Activated CD4-positive, alpha-beta T cell treated with anti-CD3 and anti-CD28 coated beads, Interleukin-2, amount 50 U/mL, for 48 hours (primary cell): ENCODE measurements around the gene CAMK2G.
A peak's percentile ranks its signal among the peaks of the same experiment; 100 is the strongest.

Experiments used
- DNase-seq, 2 experiments: peaks; one replicate each; pipeline ENCODE4 v3.0.0-alpha.2; 2020

CAMK2G gene

GRCh38 chr10:73879296-73880173, 5.2 kb upstream of the CAMK2G start:
- DNase-seq = peak; percentile 91 to 94

DNA sequence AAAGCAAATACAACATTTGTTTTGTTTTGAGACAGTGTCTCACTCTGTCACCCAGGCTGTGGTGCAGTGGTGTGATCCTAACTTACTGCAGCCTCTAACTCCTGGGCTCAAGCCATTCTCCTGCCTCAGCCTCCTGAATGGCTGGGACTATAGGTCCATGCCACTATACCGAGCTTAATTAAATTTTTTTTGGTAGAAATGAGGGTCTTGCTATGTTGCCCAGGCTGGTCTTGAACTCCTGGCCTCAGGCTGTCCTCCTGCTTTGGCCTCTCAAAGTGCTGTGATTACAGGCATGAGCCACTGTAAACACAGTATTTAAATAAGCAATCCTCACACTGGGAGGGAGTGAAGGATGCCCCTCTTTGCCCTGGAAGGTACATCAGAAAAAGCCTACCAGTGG, 4.0 kb upstream of the CAMK2G start:
- DNase-seq = no peak

- DNase-seq = no peak
These were observed 3.3 kb upstream of the CAMK2G start for GRCh38 chr10:73877533-73878160.

GRCh38 chr10:73876971-73877370, 2.6 kb upstream of the CAMK2G start:
- no peak for DNase-seq

DNA sequence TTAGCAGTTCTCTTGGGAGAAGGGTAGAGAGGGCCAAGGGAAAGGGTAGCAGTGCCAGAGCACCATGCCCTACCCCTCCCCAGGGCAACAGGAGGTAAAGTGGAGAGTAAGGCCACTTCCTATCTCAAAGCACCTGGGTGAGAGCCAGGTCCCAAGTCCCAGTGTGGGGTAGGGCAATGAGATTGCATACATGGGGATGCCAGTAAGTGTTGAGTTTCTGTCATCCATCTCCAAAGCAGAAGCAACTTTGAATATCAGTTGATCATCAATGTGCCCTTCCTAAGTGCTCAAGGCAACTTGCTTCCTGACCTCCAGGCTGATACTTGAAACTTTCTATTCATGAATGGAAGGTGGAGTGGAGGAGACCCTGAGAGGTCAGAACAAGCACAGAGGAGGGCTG, 2.2 kb upstream of the CAMK2G start:
- DNase-seq = no peak

DNA sequence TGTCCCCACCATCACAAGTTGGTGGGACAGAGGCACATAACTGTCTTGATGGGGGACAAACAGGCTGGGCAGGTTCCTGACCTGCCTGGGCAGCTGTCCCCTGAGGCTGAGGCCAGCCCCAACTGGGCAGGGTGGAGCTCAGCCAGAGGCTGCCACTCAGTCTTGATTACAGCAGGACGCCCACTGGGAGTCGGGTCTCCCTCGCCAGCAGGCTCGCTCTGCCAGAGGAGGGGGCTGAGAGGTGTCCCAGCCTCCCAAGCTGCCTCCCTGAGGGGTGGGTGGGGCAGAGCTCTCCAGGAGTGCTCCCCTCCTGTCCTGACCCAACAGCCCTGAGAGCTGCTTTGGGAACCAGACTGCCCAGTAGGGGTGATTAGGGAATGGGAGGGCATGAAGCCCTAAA, 1.8 kb upstream of the CAMK2G start:
- DNase-seq = no peak

GRCh38 chr10:73875139-73875475, 752 bp upstream of the CAMK2G start:
- DNase-seq = no peak

DNA sequence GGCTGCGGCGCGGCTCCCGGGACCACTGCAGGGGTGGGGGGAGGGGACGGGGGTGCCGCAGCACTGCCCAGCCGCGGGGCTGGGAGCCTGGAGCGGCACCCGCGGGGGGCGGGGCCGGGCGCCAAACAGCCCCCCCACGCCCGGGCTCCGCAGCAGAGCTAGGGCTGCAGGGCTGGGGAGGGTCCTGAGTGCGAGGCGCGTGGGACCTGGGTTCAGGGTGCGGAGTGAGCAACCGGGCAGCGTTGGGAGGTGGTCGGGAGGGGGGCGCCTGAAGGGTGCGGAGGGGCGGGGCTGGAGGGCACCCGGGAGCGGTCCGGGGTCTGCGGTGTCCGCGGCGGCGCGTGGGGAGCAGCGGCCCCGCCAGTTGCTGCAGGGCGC, 528 bp downstream of the CAMK2G start:
- DNase-seq = no peak

GRCh38 chr10:73873142-73873837, 1.1 kb downstream of the CAMK2G start:
- no peak for DNase-seq

DNA sequence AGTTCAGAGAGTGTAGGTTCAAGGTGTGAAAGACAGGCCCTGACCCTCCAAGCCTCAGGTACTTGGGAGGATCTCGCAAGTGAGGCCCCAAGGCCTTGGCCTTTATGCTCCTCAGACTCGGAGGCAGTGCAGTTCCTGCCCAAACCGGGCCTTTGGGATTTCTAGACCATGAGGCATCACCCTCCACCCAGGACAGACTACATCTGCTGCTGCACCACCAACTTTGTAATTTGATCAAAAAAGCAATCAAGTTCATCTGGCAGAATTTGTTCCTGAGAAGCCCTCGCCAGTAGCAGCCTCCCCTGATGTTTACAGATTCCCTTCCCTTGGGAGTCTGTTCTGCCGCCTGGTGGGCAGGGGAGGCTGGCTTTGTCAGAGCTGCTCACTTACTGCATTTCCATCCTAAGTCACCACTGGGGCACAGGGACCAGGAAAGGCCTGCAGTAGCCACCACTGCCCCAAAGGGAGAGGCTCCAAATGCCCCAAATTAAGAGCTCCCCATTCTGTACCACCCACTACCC, 2.1 kb downstream of the CAMK2G start:
- DNase-seq = no peak

GRCh38 chr10:73871295-73872189, 2.8 kb downstream of the CAMK2G start:
- DNase-seq = no peak

- no peak for DNase-seq
These were observed 5.6 kb downstream of the CAMK2G start for GRCh38 chr10:73868655-73869195.

- DNase-seq = no peak
These were observed 6.3 kb downstream of the CAMK2G start for GRCh38 chr10:73867871-73868631.

DNA sequence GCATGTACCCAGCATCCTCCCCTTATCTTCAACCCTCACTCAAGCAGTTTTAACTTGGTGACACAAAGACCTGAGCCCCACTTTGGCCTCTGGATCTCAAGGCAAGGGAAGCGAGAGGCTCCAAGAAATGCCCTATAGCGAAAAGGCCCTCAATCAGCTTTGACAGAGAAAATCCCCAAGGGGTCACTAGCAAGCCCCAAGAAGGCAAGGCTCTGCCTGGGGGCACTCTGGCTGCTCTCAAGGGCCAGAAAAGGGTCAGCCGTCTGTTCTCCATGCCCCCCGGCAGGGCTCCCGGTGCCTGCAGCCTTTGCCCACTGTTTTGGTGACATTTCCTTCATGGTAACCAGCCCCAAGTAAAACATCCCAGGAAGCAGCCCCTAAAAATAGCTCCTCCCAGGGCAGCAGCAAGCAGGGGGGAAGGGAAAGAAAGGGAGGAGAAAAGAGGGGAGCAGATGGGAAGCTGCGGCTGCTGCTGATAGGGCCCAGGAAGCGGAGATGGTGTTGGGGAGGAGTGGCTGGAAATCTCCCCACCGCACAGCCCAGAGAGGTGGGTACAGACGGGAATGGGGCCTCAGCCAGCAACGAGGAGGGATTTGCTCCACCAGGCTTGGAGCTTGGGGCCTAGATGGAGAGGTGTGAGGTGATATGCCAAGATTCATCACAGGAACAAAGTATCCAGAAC, 7.1 kb downstream of the CAMK2G start:
- no peak for DNase-seq

- no peak for DNase-seq
These were observed 7.7 kb downstream of the CAMK2G start for GRCh38 chr10:73866621-73867020.

- DNase-seq = peak; percentile 58 to 67
These were observed 8.6 kb downstream of the CAMK2G start for GRCh38 chr10:73865459-73866442.

DNA sequence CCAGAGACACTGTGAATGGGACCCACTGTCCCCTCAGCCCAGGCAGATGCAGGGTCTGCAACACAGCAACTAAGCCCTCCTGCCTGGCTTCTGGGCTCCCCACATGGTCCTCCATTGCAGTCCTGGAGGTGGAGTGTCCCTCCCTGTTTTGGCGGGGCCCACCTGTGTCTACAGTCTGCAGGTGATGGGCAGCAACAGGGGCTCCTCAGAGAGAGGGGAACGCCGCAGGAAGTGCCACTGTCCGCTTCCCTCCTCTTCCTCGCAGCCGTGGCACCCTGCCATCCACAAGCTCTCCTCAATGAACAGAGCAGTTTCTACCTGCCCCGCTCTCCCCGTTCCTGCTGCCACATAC, 9.3 kb downstream of the CAMK2G start:
- no peak for DNase-seq

- DNase-seq = no peak
These were observed 10.1 kb downstream of the CAMK2G start for GRCh38 chr10:73864229-73864628.

GRCh38 chr10:73863039-73863817, 11.1 kb downstream of the CAMK2G start:
- DNase-seq = no peak
